ENCODE results near the gene TMPRSS11A.
A peak's percentile ranks its signal among the peaks of the same experiment; 100 is the strongest.

TMPRSS11A gene

GRCh38 chr4:67874986-67875385, 88.3 kb downstream of the TMPRSS11A start:
- H3K4me3 ChIP-seq (ENCODE audit: low read depth in 1 of 2, low read length in 2 of 2) = no peak overlapping the region
- H3K9me3 ChIP-seq (ENCODE audit: insufficient read depth, low read length, severe bottlenecking) = no peaks in the 10 kb centered on the region
- no peak for DNase-seq
- H3K9ac ChIP-seq (ENCODE audit: low read depth, low read length) = no peak overlapping the region
- H3K27me3 ChIP-seq (ENCODE audit: insufficient read depth, low read length, poor library complexity) = no peaks in the 10 kb centered on the region
- H4K20me1 ChIP-seq (ENCODE audit: insufficient read depth, low read length) = no peaks in the 10 kb centered on the region
- no peaks in the 10 kb centered on the region for H3K79me2 ChIP-seq (ENCODE audit: insufficient read depth, low read length)
- H3K27ac ChIP-seq (ENCODE audit: low read length) = no peak overlapping the region
- H3K4me2 ChIP-seq (ENCODE audit: insufficient read depth, low read length) = no peak overlapping the region
- no peak for ATAC-seq (ENCODE audit: insufficient read depth, low read depth)
- no peaks in the 10 kb centered on the region for H3K36me3 ChIP-seq (ENCODE audit: insufficient read depth, low read length)
- TF ChIP-seq CTCF (IDR thresholded peaks at IDR 0.05; ENCODE audit: borderline replicate concordance, extremely low read depth, low read length, poor library complexity, severe bottlenecking) (no peak), EZH2 (IDR thresholded peaks at IDR 0.05; ENCODE audit: borderline replicate concordance, low read depth, low read length, severe bottlenecking) (no peak)
- H3K4me1 ChIP-seq (ENCODE audit: insufficient read depth, low read length) = no peaks in the 10 kb centered on the region
- H2AFZ ChIP-seq (ENCODE audit: low read depth, low read length) = no peak overlapping the region

- Histone ChIP-seq H3K27me3 (ENCODE audit: insufficient read depth, low read length, poor library complexity) (no peaks in the 10 kb centered on the region), H4K20me1 (ENCODE audit: insufficient read depth, low read length) (no peaks in the 10 kb centered on the region), H2AFZ (ENCODE audit: low read depth, low read length) (no peak overlapping the region), H3K9me3 (ENCODE audit: insufficient read depth, low read length, severe bottlenecking) (no peaks in the 10 kb centered on the region), H3K27ac (ENCODE audit: low read length) (no peak overlapping the region), H3K4me1 (ENCODE audit: insufficient read depth, low read length) (no peaks in the 10 kb centered on the region), H3K9ac (ENCODE audit: low read depth, low read length) (no peak overlapping the region), H3K36me3 (ENCODE audit: insufficient read depth, low read length) (no peaks in the 10 kb centered on the region), H3K79me2 (ENCODE audit: insufficient read depth, low read length) (no peaks in the 10 kb centered on the region), H3K4me2 (ENCODE audit: insufficient read depth, low read length) (no peak overlapping the region), H3K4me3 (ENCODE audit: low read depth in 1 of 2, low read length in 2 of 2) (no peak overlapping the region)
- no peak for DNase-seq
- no peak for ATAC-seq (ENCODE audit: insufficient read depth, low read depth)
- TF ChIP-seq CTCF (IDR thresholded peaks at IDR 0.05; ENCODE audit: borderline replicate concordance, extremely low read depth, low read length, poor library complexity, severe bottlenecking) = no peak
- TF ChIP-seq EZH2 (IDR thresholded peaks at IDR 0.05; ENCODE audit: borderline replicate concordance, low read depth, low read length, severe bottlenecking) = no peak
Observed at GRCh38 chr4:67873116-67873515, 90.2 kb downstream of the TMPRSS11A start.

GRCh38 chr4:67871867-67872266, 91.4 kb downstream of the TMPRSS11A start:
- Histone ChIP-seq H3K4me3 (ENCODE audit: low read depth in 1 of 2, low read length in 2 of 2) (no peak overlapping the region), H3K9me3 (ENCODE audit: insufficient read depth, low read length, severe bottlenecking) (no peaks in the 10 kb centered on the region), H2AFZ (ENCODE audit: low read depth, low read length) (no peak overlapping the region), H4K20me1 (ENCODE audit: insufficient read depth, low read length) (no peaks in the 10 kb centered on the region), H3K27ac (ENCODE audit: low read length) (no peak overlapping the region), H3K4me2 (ENCODE audit: insufficient read depth, low read length) (no peak overlapping the region), H3K36me3 (ENCODE audit: insufficient read depth, low read length) (no peaks in the 10 kb centered on the region), H3K4me1 (ENCODE audit: insufficient read depth, low read length) (no peaks in the 10 kb centered on the region), H3K9ac (ENCODE audit: low read depth, low read length) (no peak overlapping the region), H3K27me3 (ENCODE audit: insufficient read depth, low read length, poor library complexity) (no peaks in the 10 kb centered on the region), H3K79me2 (ENCODE audit: insufficient read depth, low read length) (no peaks in the 10 kb centered on the region)
- ATAC-seq (ENCODE audit: insufficient read depth, low read depth) (peak; percentile 83), DNase-seq (no peak)
- no peak for TF ChIP-seq EZH2 (IDR thresholded peaks at IDR 0.05; ENCODE audit: borderline replicate concordance, low read depth, low read length, severe bottlenecking)
- TF ChIP-seq CTCF (IDR thresholded peaks at IDR 0.05; ENCODE audit: borderline replicate concordance, extremely low read depth, low read length, poor library complexity, severe bottlenecking) = peak; percentile 69

Measured in DND-41 (cell line).